ENCODE data around the gene PPP1R12C.
"Not testable (repeated sequence)": the region's sequence is repeated elsewhere in the genome, so short reads cannot be mapped to it uniquely, and the experiment has no call there.

Gene PPP1R12C

GRCh38 chr19:55112246-55112776 is 5.1 kb downstream of the PPP1R12C start:
- no peak for DNase-seq (ENCODE audit: low read depth in 2 of 2)

DNA sequence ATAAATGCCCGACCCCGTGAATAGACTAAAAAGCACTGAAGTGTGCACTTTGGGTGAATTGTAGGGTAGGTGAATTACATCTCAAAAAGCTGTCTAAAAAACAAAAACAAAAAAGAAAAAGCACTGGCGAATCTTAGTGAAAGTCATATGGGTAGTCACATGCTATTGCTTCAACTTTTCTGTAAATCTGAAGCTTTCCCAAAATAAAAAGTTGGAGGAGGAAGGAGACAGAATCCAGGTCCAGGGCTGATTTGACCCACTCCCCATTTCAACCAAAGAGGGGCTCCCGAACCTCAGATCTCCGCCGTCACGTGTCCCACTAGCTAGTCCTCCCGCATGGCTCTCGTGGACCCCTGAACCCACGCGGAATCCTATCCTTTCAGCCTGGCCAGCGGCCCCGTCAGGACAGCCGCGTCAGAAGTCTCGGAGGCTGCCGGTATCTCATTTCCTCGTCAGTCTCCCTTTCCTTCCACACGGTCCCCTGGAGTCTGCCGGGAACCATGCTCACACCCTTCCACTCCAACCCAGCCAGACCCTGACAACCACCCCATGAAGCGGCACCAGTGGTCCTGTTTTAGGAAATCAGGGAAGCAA is 6.1 kb downstream of the PPP1R12C start:
- DNase-seq (ENCODE audit: low read depth in 2 of 2): no peak

GRCh38 chr19:55109527-55110291 is 7.7 kb downstream of the PPP1R12C start:
- no peak for DNase-seq (ENCODE audit: low read depth in 2 of 2)

DNA sequence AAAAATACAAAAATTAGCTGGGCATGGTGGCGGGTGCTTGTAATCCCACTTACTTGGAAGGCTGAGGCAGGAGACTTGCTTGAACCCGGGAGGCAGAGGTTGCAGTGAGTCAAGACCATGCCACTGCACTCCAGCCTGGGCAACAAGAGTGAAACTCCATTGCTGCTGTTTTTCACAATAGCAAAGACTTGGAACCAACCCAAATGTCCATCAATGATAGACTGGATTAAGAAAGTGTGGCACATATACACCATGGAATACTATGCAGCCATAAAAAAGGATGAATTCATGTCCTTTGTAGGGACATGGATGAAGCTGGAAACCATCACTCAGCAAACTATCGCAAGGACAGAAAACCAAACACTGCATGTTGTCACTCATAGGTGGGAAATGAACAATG is 10.2 kb downstream of the PPP1R12C start:
- not testable (repeated sequence) for DNase-seq (ENCODE audit: low read depth in 2 of 2)

GRCh38 chr19:55106591-55106990 is 10.8 kb downstream of the PPP1R12C start:
- DNase-seq (ENCODE audit: low read depth in 2 of 2): no peak

GRCh38 chr19:55105237-55105636 is 12.2 kb downstream of the PPP1R12C start:
- no peak for DNase-seq (ENCODE audit: low read depth in 2 of 2)

DNA sequence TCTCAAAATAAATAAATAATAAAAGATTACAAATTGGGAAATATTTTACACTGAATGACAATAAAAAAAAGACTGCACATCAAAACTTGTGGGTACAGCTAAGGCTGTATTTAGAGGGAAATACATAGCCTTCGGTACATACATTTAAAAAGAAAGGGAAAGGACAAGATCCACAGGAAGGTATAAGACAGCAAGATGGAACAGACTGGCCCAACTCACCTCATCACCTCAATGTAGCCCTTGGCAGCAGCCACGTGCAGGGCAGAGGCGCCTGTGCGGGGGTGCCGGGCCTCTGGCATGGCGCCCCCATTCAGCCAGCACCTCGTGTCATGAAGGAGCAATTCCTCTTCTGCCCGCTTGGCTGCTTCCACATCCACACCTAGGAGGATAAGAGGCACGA is 14.2 kb downstream of the PPP1R12C start:
- DNase-seq (ENCODE audit: low read depth in 2 of 2): no peak

GRCh38 chr19:55101261-55101660 is 16.2 kb downstream of the PPP1R12C start:
- no peak for DNase-seq (ENCODE audit: low read depth in 2 of 2)

DNA sequence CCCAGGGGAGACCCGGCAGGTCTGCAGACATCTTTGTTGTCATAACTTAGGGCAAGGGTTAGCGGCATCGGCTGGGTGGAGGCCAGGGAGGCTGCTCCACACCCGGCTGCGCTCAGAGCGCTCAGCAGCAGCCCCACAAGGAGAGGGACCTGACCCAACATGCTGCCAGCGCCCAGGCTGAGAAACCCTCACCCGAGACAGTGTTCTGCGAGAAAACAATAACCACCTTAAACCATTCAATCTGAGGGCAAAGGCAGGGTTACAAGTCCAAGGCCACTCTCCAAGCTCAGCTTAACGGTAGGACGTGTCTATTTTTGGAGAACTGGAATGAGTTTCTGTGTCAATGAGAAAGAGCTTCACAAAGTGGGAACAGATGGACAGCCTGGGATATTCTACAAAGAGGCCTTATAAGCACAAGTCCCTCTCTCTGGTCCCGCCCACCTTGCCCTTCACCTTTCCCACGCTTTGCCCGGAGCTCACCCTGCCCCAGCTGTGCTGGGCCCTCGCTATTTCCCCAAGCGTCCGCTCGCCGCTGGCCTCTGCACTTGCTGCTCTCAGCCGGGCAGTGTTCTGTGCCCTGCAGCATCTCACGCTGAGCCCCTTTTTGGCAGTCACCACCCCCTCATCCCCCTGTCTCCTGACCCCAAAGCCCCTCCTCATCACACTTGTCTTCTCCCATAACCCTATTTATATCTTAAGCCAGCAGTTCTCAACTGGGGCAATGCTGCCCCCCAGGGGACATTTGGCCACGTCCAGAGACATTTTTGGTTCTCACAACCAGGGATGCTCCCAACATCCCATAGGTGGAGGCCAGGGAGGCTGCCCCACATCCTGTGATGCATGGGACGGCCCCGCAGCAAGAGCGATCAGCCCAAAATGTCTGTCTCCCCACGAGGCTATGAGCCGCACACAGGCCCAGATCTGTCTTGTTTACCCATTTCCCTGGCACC is 17.6 kb downstream of the PPP1R12C start:
- DNase-seq (ENCODE audit: low read depth in 2 of 2): no peak

- no peak for DNase-seq (ENCODE audit: low read depth in 2 of 2)
Observed at GRCh38 chr19:55098716-55099556, 18.5 kb downstream of the PPP1R12C start.

DNA sequence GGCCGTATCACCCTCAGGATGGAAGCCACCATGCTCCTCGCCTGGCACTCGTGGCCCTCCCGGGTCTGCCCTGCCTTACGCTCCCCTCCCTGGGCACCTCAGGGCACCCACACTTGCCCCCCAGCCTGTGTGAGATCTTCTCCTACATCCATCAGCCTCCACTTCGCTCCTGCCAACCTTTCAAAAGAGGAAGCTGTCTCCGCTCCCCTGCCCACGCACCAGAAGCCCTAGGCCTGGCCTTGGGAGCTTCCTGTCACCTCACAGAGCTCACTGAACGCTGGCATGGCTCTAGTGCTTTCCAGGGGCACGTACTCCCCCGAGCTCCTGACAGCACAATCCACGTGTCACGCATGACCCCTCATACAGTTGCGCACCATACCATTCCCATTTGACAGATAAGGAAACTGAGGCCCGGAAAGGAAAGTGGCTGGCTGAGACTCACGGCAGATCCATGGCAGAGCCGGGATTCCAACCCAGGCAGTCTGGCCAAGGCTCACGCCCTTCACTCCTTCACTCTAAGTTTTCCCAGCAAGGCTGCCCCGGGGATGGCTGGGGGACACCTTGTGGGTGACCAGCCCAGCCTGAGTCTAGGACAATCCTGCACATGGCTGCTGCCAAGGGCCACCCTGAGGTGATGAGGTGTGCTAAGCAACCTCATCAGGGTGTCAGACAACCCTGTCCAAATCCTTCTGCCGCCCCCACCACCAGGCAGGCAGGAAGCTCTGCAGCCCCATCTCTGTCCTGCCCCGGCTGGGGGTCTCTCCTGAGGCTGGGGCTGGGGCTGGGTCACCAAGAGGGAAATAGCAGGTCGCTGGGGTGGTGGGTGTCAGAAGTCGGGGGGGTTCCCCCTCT is 19.3 kb downstream of the PPP1R12C start:
- no peak for DNase-seq (ENCODE audit: low read depth in 2 of 2)

DNA sequence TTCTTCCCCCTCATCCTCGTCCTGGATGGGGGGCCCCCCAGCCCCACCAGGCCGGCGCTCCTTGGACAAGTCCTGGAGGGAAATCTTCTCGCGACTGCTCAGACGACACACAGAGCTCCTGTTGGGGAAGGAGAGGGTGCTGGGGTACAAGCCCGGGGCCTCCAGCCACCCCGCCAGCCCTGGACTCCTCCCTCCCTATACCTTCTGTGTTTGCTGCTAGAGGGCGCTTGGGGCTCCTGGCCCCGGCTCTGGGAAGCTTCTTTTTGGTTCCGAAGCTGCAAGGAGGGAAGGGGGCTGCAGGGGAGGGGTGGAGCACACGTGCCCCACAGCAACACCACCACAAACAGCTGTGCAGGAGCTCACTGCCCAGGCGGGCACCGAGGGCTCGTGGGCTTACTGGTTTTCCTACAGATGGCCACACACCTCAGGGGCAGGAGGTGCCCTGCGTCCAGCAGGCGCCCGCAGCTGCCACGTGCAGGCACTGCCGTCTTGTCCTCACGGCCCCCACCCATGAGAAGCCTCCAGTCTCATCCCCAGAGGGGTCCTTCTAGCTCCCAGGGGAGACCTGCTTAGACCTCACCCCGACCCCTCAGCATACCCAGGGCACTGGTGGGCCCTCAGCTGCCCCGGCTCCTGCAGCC is 21.3 kb downstream of the PPP1R12C start:
- DNase-seq (ENCODE audit: low read depth in 2 of 2): no peak

- DNase-seq (ENCODE audit: low read depth in 2 of 2): no peak
Observed at GRCh38 chr19:55095260-55096060, 22.0 kb downstream of the PPP1R12C start.

DNA sequence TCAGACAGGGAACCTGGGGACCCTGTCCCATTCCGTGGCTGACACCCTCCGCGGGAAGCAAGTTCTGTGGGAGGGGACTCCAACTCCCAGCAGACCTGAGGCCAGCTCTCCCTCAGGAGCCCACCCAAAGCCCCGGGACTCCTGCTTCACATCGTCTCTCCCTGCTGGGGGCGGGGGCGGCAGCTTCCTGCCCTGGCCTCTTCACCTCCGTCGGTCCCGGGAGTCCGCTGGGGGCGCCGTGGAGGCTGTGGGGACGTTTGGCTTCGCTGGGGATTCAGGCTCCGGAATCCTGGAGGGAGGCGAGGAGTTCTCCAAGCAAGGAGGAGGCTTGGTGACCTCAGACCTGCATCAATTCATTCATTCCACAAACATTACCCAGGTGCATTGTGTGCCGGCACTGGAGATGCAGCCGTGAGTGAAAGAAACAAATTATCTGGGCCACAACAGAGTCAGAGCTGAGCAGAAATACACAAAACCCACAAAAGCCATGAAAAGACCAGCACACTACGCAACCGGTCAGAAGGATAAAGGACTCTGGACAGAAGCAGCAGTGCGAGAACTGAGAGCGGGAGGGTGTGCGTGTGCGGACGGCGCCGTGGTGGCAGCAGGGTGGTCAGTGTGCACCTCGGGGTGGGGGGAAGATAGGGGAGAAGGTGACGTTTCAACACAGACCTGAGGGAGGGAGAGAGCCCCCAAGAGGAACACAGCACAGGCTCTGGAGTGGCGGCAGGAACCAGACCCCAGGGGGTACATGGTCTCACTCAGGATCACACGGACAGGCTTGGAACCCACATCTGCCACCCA is 22.8 kb downstream of the PPP1R12C start:
- no peak for DNase-seq (ENCODE audit: low read depth in 2 of 2)

DNA sequence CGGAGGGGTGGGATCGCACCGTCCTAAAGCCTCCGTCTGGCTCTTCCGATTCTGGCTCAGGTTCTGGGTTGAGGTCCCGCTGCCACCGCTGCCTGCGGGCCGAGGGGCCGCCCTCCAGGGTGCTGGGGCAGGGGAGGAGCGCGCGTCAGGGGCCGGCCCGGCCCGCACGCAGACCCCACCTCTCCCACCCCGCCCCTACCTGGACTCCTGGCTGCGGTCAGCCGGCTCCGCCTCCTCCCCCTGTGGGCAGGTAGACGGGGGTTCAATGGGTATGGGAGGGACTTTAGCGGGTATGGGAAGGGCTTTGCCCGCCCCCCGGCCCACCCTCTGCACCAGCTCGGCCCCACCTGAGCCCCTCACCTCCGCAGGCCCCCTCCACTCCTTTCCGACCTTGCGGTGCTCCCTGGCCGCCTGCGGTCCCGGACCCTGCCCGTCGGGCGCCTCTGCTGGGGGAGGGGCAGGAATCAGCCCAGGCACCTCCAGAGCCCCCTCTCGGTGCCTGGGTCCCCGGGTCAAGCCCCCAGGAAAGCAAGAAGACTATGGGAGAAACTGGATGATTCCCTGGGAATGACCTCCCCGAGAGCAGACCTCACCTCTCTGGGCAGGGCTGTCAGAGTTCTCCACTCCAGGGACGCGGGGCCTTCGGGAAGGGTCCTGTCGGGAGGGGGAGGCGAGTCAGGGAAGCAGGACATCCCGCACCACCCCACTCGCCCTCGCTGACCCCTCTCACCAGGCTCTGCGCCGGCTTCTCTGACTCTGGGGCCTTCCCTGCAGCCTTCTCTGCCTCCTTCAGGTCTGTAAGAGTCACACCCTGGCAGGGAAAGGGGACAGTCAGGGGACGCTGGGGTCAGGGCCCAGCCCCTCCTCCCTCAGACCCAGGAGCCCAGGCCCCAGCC is 24.8 kb downstream of the PPP1R12C start:
- DNase-seq (ENCODE audit: low read depth in 2 of 2): no peak

DNA sequence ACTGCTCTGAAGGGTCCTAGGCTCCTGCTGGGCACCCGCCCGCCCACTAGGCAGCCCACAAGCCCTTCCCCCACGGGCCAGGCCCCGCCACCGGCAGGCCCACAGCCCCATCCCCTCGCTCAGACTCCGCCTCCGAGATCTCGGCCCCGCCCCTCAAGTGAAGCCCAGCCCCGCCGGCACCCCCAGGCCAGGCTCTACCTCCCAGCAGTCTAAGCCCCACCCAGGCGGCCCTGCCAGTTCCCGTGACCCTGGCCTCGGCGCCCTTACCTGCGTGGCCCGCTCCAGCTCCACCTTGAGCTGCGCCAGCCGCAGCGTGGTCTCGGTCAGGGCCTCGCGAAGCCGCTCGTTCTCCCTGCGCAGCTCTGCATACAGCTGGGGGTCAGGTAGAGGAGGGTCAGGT is 25.5 kb downstream of the PPP1R12C start:
- DNase-seq (ENCODE audit: low read depth in 2 of 2): no peak
